Pancreas (tissue), 10 donors: ENCODE results near the gene SPRR4. TPM values are rescaled to one million over a fixed set of nuclear protein-coding genes. Genes with fewer than 3 reads are reported as not detected.
A peak's percentile ranks its signal among the peaks of the same experiment; 100 is the strongest.

Source experiments
- ATAC-seq, 4 donors: fragments of 200-7000 bp; cut with Tn5 transposase; one replicate each; pipeline versions ENCODE4 v1.8.0 to v1.9.1; 2020; ENCODE audit warnings: mild to moderate bottlenecking in 4 of 4, moderate library complexity in 4 of 4
- DNase-seq, 6 donors: peaks; one replicate each; pipeline ENCODE4 v3.0.0-alpha.2; 2020
- FAIRE-seq: peaks from 2 replicates; lab custom pipeline; 2012; peaks lifted over from hg19 to GRCh38; lab: Jason Lieb, UNC
- H3K27ac ChIP-seq, 4 donors: fragments of 200-600 bp; sonication (generic); 1 replicate in 3 of 4; 2 replicates in 1 of 4; pipeline versions ENCODE4 v1.5.0 to v1.8.0; 2020
- H3K27me3 ChIP-seq, 4 donors: fragments of 200-600 bp; one replicate each; pipeline ENCODE4 v1.8.0; 2021
- H3K36me3 ChIP-seq, 3 donors: fragments of 200-600 bp; sonication (generic) in 1 of 3; one replicate each; pipeline versions ENCODE4 v1.5.0 to v1.8.0; 2020 to 2021
- H3K4me1 ChIP-seq, 3 donors: fragments of 200-600 bp; one replicate each; pipeline ENCODE4 v1.8.0; 2021
- H3K4me3 ChIP-seq, 4 donors: fragments of 200-600 bp; sonication (generic) in 2 of 4; one replicate each; pipeline versions ENCODE4 v1.5.0 to v1.8.0; 2020 to 2021
- H3K9me3 ChIP-seq, 4 donors: fragments of 200-600 bp; one replicate each; pipeline ENCODE4 v1.8.0; 2021
- CTCF ChIP-seq, 4 donors: fragments of 200-600 bp; sonication (generic) in 3 of 4; IDR thresholded peaks; one replicate each; pipeline versions ENCODE4 v1.5.0 to v1.8.0; 2021; ENCODE audit warnings: antibody characterized with exemption in 4 of 4
- WGBS, 2 donors: extraction: QIAGEN DNeasy Blood & Tissue Kit; methylation state at CpG; one replicate each; pipeline ENCODE4 v1.1.7; 2013; 5-methylcytosine and 5-hydroxymethylcytosine counted together
- intact Hi-C, 3 donors: fragments of 100-400 bp; cut with DNase I; formaldehyde crosslinking; loops; one replicate each; pipeline versions ENCODE4 v1.11.1 to v1.14.2; 2022
- polyA plus RNA-seq, 2 donors: library from polyadenylated mRNA; stranded (reverse); fragments of 200-250 nt; gene quantifications; one replicate each; pipeline ENCODE4 v1.2.3, GENCODE V29; 2013
- total RNA-seq, 6 donors: library from RNA; stranded (reverse); fragmentation: NEBNext Ultra II Directional in 4 of 6; extraction: Animal tissue kit (Norgen Biotek cat#: 25700) in 4 of 6; gene quantifications; one replicate each; pipeline versions ENCODE4 v1.2.1 to v1.2.4, GENCODE V29; 2021 to 2023
- donor health status: healthy with polysubstance abuse.
- donor health status: DM: no; HTN: no; CAD: no; lungs with moderate emphysema.
- donor health status: DM: no; HTN: no; CAD: no.
- donor health status: control.
- donor health status: control.
- donor health status: Bipolar disorder and iron deficiency.
- donor health status: DM: yes; HTN: yes; CAD: no.
- donor health status: DM: no; HTN: no; CAD: no.
- donor health status: DM: no; HTN: no; CAD: no.
- donor health status: DM: yes; HTN: yes; CAD: no.

SPRR4 gene
- total and polyA plus RNA-seq, 8 donors, result not detected

GRCh38 chr1:152959273-152959672 lies 11.2 kb upstream of the SPRR4 start:
- DNase-seq (no peak), ATAC-seq (no peak), FAIRE-seq (no peak)
- Histone ChIP-seq H3K27me3 (no peaks in the 10 kb centered on the region), H3K27ac (no peak overlapping the region), H3K9me3 (no peaks in the 10 kb centered on the region), H3K4me1 (no peaks in the 10 kb centered on the region), H3K36me3 (no peaks in the 10 kb centered on the region), H3K4me3 (no peak overlapping the region)
- WGBS, 2 donors, result 71 to 72% methylated on average over 3 of the region's 3 CpGs
- TF ChIP-seq CTCF (IDR thresholded peaks at IDR 0.05), result no peak
- intact Hi-C loops, result no loop called here

- H3K36me3 ChIP-seq, result no peaks in the 10 kb centered on the region
- TF ChIP-seq CTCF (IDR thresholded peaks at IDR 0.05), result no peak
- H3K27ac ChIP-seq, result no peak overlapping the region
- no peaks in the 10 kb centered on the region for H3K9me3 ChIP-seq
- DNase-seq (no peak), ATAC-seq (no peak), FAIRE-seq (no peak)
- intact Hi-C loops, result no loop called here
- no peaks in the 10 kb centered on the region for H3K27me3 ChIP-seq
- 82 to 86% methylated on average over 10 of the region's 10 CpGs for WGBS, 2 donors
- no peak overlapping the region for H3K4me3 ChIP-seq
- H3K4me1 ChIP-seq, result no peaks in the 10 kb centered on the region
These were observed 10.5 kb upstream of the SPRR4 start for GRCh38 chr1:152959801-152960451.

- peak in 2 of 6 donors; percentile 4 to 15 for DNase-seq
- Histone ChIP-seq H3K27me3 (no peaks in the 10 kb centered on the region), H3K4me3 (no peak overlapping the region), H3K9me3 (no peaks in the 10 kb centered on the region), H3K27ac (no peak overlapping the region), H3K4me1 (no peaks in the 10 kb centered on the region), H3K36me3 (no peaks in the 10 kb centered on the region)
- intact Hi-C loops, result no loop called here
- no peak for FAIRE-seq
- 48 to 50% methylated on average over 10 of the region's 10 CpGs for WGBS, 2 donors
- peak in 2 of 4 donors; percentile 34 to 48 for ATAC-seq
- no peak for TF ChIP-seq CTCF (IDR thresholded peaks at IDR 0.05)
These were observed 9.9 kb upstream of the SPRR4 start for GRCh38 chr1:152960452-152961044.

- WGBS, 2 donors, result 76 to 81% methylated on average over 7 of the region's 7 CpGs
These were observed 9.1 kb upstream of the SPRR4 start for GRCh38 chr1:152961226-152961891.

More at GRCh38 chr1:152961226-152961891, 9.1 kb upstream of the SPRR4 start:
- no peaks in the 10 kb centered on the region for H3K36me3 ChIP-seq
- no peak for TF ChIP-seq CTCF (IDR thresholded peaks at IDR 0.05)
- no peak for ATAC-seq
- no peaks in the 10 kb centered on the region for H3K4me1 ChIP-seq
- no peak overlapping the region for H3K27ac ChIP-seq
- DNase-seq, result no peak
- H3K4me3 ChIP-seq, result no peak overlapping the region
- no peaks in the 10 kb centered on the region for H3K27me3 ChIP-seq
- no peaks in the 10 kb centered on the region for H3K9me3 ChIP-seq
- intact Hi-C loops, result no loop called here
- FAIRE-seq, result no peak
